T-helper 1 cell treated with Interleukin-12 subunit alpha and Interleukin-12 subunit beta and Interleukin-4 antibody, amounts not matched to agents 30 ng/mL and 1 ng/mL, for 36 hours (primary cell): Measurements from ENCODE around the gene BATF3. TPM values are rescaled to one million over a fixed set of nuclear protein-coding genes. Genes with fewer than 3 reads are reported as not detected.
"Not testable (repeated sequence)": the region's sequence is repeated elsewhere in the genome, so short reads cannot be mapped to it uniquely, and the experiment has no call there.

ENCODE experiments used
- intact Hi-C: fragments of 100-400 bp; cut with micrococcal nuclease; formaldehyde crosslinking; loops from one replicate; pipeline ENCODE4 v1.15.1; 2024
- total RNA-seq: library from RNA; stranded (reverse); gene quantifications from 2 replicates; pipeline ENCODE4 v1.2.3, GENCODE V29; 2022

BATF3 gene
- total RNA-seq, 1 donor from 2014 or later = 65.8 TPM

DNA sequence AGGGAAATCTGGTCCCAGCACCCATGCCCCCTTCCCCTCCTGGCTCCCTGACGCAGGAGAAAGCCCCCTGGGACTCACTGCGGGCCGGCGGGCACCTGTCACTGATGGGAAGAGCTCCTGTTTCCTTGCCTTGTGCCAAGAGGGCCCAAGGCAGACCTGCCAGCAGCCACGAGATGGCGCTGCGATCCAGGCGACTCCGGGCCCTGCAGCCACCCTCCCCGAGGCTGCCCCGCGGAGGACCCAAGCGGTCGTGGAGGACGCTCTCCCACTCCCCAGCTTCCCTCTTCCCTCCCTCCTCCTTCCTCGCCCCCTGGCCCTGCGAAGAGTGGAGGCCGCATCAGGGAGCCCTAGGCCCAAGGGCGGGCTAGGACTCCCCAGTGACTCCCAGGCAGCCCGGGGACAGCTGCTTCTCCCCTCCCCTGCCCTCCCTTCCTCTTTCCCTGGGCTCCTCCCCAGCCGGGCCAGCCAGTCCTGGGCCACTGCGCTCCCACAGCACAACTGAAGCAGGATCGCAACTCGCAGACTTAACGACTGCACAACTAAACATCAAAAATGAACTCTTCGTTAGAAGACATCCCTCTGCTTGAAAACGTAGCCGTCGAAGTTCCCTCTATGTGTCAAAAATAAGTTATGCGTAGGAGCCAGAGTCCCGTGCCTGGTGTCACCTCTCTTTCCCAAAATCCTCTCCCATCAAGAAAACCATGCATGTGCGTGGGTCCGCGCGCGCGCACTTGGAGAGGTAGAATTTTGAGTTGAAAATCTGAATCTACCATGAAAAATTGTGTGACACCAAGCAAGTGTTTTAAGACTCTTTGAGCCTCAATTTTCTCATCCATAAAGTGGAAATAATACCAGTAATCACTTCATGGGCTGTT lies 34.2 kb downstream of the BATF3 start:
- intact Hi-C loops = loop anchor here (1.0 to 2.0 kb wide), 10 partner anchors 34 to 330 kb away; partner anchors contain the start of genes BATF3, FLVCR1, NSL1 and TATDN3

- intact Hi-C loops = loop anchor here (1.0 to 2.0 kb wide), 10 partner anchors 34 to 331 kb away; partner anchors contain the start of genes BATF3, FLVCR1, NSL1 and TATDN3
These were observed 35.0 kb downstream of the BATF3 start for GRCh38 chr1:212664409-212665199.

DNA sequence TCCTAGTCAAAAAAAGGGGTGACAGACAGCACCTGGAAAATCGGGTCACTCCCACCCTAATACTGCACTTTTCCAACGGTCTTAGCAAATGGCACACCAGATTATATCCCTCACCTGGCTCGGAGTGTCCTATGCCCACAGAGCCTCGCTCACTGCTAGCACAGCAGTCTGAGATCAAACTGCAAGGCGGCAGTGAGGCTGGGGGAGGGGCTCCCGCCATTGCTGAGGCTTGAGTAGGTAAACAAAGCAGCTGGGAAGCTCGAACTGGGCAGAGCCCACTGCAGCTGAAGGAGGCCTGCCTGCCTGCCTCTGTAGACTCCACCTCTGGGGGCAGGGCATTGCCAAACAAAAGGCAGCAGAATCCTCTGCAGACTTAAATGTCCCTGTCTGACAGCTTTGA lies 41.4 kb downstream of the BATF3 start:
- intact Hi-C loops = not testable (repeated sequence)

GRCh38 chr1:212656730-212657129 lies 42.9 kb downstream of the BATF3 start:
- intact Hi-C loops = no loop called here

DNA sequence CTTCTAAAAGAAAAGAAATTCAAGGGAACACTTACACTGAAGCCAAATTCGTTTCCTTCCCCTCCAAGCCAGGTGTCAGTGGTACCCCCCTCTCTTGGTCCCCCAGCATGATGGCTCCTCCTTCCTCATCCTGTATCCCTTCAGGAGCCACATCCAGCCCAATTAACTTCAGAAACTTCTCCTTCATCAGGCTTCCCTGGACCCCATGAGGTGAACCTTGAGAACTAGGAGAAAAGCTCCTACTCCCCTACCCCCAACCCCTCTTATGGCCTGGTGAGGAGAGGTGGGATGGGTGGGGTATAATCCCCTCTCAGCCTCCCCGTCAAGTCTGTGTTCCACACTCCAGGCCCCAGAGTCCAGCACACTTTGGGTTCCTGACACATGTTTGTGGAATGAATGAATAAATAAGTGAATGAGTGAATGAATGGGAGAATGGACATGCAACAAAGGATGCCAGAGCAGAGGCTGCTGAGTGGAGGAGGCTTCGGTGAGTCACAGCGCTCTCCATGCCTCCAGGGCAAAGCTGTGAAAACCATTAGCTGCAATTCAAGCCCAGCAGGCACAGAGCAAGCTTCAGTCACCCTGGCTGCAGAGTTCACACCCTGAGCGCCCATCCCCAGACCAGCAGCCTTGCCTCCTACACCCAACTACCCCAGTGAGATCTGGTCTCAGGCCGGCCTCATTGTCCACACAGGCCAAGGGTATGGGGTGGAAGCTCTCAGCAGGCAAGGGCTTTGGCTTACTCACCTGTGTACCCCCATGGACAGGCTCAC lies 43.8 kb downstream of the BATF3 start:
- intact Hi-C loops = no loop called here

GRCh38 chr1:212652609-212653008 lies 47.0 kb downstream of the BATF3 start:
- intact Hi-C loops = no loop called here

GRCh38 chr1:212651977-212652376 lies 47.7 kb downstream of the BATF3 start:
- intact Hi-C loops = no loop called here

- intact Hi-C loops = no loop called here
These were observed 48.1 kb downstream of the BATF3 start for GRCh38 chr1:212651521-212651920.

GRCh38 chr1:212650228-212650627 lies 49.4 kb downstream of the BATF3 start:
- intact Hi-C loops = no loop called here

GRCh38 chr1:212649020-212649419 lies 50.6 kb downstream of the BATF3 start:
- intact Hi-C loops = no loop called here

DNA sequence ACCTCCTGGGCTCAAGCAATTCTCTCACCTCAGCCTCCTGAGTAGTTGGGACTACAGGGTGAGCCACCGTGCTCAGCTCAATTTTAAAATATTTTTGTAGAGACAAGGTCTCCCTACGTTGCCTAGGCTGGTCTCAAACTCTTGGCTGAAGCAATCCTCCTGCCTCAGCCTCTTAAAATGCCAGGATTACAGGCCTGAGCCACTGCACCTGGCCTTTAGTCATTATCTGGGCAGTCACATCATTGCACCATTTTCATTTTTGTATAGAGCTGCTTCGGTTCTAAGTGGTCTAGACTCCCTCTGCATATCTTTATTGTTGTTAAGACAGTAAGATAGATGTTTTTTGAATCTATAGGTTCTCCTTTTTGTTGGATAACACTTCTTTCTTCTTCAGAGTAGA lies 51.2 kb downstream of the BATF3 start:
- intact Hi-C loops = no loop called here

GRCh38 chr1:212647004-212647403 lies 52.6 kb downstream of the BATF3 start:
- intact Hi-C loops = no loop called here

GRCh38 chr1:212646588-212646987 lies 53.1 kb downstream of the BATF3 start:
- intact Hi-C loops = no loop called here

DNA sequence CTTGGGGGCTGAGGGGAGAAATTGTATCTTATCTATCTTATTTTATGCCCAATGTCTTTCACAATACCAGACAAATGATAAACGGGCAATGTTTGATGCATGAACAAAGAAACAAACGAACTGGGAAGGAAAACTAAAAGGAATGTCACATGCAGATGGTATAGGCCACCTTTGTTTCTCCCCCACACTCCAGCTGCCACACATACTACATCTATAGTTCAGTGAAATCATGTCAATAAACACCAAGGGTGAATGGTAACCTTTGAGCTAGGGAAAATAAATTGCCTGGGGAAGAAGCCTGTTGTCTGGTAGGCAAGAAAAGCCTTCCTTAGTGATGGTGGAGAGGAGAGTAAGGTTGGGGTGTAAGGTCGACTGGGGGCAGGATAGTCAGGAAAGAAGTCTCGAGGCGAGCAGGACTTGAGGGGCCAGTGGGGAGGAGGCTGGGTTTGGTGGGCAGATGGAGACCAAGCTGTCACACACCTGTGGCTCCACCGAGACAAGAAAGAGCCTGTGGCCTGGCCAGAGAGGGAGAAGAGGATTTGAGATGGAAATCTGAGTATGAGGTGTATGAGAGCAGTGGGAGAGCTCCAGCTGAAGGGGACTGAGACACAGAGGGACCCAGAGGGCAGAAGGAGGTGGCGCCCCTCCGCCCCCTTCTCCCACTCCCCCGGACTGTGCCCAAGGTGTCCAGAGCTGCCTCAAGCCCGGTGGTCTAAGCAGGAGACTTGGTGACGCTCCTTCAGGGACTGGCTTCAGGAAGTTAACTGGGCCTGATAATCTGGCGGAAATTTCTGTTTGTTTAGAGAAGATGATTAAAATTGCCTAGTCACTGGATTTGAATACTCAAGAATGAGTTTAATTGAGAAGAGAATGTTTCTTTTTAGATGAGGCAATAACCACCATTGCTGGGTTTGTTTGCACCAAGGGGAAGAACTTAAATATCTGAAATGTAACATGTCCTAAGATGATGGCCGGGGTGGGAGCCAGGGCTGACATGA lies 53.8 kb downstream of the BATF3 start:
- intact Hi-C loops = no loop called here

- intact Hi-C loops = no loop called here
These were observed 54.6 kb downstream of the BATF3 start for GRCh38 chr1:212644866-212645545.

- intact Hi-C loops = no loop called here
These were observed 55.8 kb downstream of the BATF3 start for GRCh38 chr1:212643877-212644276.

DNA sequence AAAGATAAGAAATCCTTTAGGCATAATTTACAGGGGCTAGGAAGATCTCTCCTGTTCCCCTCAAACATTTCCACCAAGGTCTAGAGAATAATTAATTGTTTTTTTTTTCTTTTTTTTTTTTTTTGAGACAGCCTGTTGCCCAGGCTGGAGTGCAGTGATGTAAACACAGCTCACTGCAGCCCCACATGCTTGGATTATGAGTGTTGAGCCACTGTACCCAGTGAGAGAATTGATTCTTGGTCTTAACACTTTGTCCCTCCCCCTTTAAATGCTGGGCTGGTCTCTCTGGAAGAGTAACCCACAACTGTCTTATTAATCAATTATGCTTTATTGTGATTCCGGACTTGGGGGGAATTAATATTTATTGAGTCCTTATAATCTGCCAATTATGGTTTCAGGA lies 57.7 kb downstream of the BATF3 start:
- intact Hi-C loops = no loop called here

GRCh38 chr1:212640223-212640878 lies 59.3 kb downstream of the BATF3 start:
- intact Hi-C loops = no loop called here

DNA sequence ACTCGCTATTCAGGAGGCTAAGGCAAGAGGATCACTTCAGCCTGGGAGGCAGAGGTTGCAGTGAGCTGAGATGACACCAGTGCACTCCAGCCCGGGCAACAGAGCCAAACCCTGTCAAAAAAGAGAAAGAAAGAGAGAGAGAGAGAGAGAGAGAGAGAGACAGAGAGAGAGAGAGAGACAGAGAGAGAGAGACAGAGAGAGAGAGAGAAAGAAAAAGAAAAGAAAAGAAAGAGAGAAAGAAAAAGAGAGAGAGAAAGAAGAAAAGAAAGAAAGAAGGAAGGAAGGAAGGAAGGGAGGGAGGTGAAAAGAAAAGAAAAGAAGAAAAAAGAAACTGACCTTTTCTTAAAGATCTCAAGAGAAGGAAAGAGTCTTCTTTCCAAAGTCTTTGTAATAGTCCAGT lies 60.1 kb downstream of the BATF3 start:
- intact Hi-C loops = not testable (repeated sequence)
